Nucleus accumbens (tissue), 56 donors: ENCODE data around the gene TUFM.
"Not testable (repeated sequence)": the region's sequence is repeated elsewhere in the genome, so short reads cannot be mapped to it uniquely, and the experiment has no call there.

ENCODE experiments used
- DNase-seq, 56 donors: peaks; one replicate each; lab custom pipeline; 2025; lab: John Stamatoyannopoulos, UW

TUFM gene

DNA sequence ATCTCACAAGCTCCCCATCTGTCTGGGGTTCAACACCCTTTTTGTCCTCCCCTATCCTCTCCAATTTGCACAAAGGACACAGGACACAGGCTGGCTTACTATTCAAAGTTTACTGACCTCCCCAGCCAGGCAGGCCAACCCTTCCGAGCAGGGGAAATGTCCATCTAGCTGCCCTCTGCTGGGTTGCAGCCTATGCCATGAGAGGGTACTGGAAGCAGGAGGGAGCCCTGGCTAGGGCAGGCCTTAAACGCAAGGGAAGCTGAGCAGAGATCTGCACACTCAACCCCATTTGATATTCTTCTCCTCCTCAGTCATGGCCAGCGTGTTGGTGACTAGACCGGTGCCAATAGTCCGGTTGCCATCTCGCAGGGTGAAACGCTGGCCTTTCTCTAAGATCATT, 3.5 kb downstream of the TUFM start:
- DNase-seq, result no peak

DNA sequence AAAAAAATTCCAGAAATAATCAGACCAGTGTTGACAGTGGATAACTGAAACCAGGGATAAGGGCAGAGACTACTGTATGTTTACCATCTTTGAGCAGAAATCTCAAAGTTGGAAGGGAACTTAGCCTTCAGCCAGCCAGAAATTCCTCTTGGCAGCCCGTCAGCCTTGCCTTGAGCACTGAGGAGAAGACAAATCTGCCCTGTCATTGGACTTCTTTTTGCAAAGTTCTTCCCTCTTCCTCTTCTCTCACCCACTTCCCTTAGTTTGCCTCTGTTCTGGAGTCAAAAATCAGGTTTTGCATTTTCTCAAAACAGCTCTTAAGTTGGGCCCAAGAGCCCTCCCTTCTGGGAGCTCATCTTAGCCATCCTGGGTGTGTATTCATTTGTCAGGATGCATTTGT, 6.2 kb downstream of the TUFM start:
- DNase-seq, result no peak

DNA sequence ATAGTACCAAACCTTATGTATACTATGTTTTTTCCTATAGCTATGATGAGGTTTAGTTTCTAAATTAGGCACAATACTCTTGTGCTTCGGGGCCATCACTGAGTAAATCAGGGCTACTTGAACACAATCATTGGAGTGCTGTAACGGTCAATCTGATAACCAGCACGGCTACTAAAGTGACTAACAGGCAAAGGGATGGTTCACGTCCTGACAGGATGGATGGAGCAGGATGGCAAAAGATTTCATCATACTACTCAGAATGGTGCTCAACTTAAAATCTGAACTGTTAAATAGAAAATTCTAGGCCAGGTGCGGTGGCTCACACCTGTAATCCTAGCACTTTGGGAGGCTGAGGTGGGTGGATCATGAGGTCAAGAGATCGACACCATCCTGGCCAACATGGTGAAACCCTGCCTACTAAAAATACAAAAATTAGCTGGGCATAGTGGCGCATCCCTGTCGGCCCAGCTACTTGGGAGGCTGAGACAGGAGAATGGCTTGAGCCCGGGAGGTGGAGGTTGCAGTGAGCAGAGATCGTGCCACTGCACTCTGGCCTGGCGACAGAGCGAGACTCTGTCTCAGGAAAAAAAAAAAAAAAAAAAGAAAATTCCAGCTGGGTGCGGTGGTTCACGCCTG, 7.0 kb downstream of the TUFM start:
- no peak for DNase-seq

DNA sequence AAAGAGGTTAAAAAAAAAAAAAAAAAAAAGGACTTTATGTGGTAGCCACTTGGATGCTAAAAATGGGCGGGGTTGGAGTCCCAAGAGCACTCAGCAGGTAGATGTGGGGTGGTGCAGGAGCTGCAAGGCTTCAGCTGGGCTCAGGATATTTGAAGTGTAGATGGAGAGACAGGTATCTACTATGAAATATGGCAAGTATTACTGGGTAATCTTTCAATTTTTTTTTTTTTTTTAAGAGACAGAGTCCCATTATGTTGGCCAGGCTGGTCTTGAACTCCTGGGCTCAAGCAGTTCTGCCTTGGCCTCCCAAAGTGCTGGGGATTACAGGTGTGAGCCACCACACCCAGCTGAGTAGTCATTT, 7.6 kb downstream of the TUFM start:
- DNase-seq, result no peak

DNA sequence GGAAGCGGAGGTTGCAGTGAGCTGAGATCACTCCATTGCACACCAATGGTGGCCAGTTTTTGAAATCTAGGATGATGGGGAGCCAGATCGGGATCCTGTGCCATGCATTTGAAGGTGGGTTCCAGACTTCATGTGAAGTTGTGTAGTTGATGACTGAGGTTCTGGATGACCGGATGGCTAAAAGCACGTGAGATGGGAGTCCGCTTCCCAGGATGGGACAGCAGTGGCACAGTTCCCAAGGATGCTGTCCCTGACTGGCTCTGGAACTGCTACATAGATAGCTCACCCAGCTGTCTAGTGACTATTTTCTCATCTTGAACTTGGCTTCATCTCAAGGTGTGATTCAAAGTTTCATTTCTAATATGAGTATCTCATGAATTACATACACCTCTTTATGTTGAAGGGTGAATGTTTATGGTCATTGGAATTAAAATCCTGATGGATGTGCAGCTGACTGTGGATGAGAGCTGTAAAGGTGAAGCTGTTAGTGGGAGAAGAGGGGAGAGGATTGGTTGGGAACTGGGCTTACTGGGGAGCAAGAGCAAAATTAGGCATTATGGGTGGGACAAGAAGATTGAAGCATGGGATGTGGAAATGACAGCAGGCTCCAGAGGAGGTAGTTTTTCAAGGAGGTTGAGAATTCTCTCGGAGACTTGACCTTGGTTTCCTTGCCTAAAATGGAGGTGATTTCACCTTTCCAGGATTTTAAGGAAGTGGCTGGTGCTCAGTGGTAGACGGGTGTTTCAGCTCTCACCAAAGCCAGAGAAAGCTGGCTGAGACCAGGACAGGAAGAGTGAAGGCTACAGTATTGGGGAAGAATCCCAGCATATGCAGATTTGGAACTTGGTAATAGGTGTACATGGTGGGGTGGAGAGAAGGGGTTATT, 8.2 kb downstream of the TUFM start:
- DNase-seq, result no peak

DNA sequence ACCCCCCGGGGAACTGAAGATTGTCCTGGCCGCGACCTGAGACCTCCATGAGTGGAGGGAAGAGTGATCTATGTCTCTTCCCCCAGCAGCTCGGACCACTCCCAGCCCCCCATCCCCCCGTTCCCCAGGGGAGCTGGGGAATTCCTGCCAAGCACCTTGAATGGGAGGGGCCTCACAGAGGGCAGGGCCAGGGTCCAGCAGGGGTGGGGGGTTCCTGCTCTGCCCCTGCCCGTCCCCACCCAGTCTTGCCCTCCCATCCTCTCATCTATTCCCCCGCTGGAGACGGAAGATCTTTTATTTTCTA, 9.4 kb downstream of the TUFM start:
- DNase-seq, result no peak

DNA sequence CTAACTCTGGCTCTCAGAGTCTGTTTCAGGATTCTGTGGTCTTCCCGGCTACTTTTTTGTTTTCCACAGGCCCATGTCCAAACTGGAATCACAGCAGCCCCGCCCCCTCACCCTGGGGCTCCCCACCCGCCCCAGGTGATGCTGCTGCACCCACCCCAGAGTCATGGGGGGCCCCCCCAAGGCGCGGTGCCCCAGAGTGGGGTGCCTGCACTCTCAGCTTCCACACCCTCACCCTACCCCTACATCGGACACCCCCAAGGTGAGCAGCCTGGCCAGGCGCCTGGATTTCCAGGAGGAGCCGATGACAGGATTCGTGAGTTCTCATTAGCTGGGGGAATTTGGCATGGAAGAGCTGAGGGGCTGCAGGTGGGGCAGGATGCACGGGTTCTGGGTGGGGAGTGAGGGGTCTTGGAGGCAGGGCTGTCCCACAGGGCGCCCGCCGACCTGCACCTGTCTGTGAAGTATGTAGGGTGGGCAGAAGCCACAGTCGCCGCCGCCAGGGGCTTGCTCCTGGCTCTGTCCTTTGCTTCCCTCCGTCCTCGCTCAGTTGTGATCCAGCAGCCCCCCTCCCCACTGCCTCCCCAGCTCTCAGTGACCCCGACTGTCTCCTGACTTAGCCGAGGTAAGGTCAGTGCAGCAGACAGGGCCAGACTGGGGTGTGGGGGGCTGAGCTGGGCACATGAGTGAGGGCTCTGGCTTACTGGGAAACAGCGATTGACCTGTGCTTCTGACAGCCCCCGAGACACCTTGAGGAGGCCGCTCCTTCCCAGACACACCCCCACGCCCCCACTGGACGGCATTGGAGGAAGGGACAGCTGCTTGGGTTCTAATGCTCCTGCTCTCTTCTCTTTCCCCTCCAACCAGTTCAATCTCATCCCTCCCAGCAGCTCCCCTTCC, 10.0 kb downstream of the TUFM start:
- no peak for DNase-seq

DNA sequence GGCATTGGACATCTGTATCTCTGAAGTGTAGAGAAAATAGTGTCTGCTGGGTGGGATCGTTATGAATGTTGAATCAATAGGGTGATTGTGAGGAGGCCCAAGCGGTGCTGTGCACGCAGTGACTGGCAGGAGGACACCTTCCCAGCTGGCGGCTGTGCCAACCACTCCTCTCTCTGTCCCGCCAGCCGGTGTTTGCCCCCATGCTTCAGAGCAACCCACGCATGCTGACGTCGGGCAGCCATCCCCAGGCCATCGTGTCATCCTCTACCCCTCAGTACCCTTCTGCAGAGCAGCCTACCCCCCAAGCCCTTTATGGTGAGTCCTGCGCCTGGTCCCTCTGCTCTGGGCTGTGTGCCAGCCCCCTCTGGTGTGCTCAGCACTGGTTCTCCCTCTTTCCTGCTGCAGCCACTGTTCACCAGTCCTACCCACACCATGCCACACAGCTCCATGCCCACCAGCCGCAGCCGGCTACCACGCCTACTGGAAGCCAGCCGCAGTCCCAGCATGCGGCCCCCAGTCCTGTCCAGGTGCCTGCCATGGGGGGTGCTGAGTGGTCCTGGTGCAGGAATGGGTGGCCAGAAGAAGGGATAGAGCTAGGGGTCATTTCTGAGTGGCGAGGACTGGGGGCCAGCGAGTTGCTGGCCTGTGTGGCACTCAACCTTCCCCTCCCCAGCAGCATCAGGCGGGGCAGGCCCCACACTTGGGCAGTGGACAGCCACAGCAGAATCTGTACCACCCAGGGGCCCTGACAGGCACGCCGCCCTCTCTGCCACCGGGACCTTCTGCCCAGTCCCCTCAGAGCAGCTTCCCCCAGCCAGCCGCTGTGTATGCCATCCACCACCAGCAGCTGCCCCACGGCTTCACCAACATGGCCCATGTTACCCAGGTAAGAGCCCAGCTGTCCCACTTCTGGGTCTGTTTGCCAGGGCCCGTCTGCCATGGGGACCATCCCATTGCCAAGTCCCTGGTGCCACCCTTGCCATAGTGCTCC, 11.0 kb downstream of the TUFM start:
- no peak for DNase-seq

DNA sequence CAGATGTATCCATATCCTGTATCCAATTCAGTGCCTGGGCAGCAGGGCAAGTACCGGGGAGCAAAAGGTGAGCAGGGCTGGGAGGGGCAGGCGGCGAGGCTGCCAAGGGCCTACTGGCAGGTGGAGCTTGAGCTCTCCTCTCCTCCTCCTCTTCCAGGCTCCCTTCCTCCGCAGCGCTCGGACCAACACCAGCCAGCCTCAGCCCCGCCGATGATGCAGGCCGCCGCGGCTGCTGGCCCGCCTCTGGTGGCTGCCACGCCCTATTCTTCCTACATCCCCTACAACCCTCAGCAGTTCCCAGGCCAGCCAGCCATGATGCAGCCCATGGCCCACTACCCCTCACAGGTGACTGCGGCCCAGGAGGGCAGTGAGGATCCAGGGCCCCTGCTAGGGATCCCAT, 11.8 kb downstream of the TUFM start:
- DNase-seq, result no peak

DNA sequence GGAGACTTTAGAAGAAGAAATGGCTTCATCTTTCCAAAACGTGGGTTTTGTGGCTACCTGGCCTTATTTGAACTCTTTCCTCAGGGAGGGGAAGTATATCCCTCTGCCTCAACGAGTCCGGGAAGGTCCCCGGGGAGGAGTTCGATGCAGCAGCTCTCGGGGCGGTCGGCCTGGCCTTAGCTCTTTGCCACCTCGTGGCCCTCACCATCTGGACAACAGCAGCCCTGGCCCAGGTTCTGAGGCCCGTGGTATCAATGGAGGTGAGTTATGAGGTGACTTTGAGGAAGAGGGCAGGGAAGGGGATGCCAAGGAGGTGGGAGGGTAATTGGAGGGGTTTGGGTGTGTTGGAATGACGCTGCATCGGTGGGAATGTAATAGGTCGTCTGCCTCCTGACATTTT, 15.6 kb downstream of the TUFM start:
- DNase-seq, result no peak

DNA sequence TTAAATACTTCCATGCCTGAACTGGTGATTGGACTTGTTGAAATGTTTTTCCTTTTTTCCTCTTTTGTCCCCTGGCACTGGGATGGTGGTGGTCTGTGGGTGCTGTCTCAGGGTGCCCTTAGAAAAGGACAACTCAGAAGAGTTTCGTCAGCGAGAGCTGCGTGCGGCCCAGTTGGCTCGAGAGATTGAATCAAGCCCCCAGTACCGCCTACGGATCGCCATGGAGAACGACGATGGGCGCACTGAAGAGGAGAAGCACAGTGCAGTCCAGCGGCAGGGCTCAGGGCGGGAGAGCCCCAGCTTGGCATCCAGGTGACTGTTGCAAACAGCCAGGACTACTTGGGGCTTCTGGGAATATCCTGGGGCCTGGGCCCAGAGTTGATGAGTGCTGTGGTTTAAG, 16.4 kb downstream of the TUFM start:
- no peak for DNase-seq

DNA sequence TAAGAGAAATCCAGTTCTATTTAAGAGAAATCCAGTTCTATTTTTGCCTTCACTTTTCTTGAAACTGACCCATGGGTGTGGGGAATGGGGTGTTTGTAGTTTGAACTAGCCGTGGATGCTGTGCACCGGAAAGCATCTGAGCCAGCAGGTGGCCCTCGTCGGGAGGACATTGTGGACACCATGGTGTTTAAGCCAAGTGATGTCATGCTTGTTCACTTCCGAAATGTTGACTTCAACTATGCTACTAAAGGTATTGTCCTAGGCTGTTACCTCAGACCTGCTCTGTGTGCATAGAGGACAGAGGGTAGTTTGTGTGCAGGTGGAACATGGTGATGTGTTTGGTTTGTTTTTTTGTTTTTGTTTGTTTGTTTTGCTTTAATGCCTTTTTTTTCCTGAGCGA, 20.0 kb downstream of the TUFM start:
- DNase-seq, result no peak

DNA sequence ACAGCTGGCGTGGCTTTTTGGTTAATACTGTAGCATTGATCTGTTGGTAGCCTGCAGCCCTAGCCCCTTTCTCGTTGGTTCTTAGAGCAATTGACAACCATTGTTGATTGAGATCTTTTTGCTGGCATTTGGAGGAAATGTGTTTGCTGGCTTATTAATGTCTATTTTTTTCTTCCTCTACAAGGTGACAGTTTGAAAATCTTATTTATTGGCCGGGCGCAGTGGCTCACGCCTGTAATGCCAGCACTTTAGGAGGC, 21.5 kb downstream of the TUFM start:
- no peak for DNase-seq

DNA sequence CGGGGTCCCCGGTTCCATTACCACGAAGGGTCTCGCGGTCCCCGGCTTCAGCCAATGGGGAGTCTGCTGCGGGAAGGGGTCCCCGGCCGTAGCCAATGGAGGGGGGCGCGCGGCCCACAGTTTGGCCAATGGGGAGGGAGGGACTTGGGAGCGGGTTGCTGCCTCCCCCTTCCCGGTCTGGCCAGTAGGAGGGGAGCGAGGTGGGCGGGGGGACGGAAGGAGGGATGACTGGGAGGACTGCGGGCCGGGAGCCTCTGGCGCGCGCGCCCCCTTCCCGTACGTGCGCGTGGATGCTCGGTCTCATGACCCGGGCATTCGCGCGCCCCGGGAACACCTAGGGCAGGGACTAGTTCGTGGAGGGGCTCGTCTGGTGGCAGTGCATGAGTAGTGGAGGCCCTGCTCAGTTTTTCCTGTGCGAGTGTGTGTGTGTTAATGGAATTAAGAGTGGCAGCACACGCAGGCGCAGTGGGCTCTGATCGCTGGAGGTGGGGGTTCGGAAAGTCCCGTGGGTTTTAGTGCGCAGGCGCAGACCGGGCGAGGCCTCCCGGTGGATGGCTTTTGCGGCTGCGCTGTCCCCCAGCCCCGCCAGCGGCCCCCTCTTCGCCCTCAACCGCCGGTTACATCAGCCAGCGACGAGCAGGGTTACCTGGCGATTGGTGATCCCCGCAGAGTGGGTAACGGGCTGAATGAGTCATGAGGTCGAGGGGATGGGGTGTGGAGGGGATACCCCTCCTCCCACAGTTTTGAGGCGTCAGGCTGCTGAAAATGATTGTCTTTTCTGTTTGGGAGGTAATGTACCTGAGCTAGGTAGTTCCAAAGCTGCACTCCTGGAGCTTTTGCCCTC, 22.1 kb downstream of the TUFM start:
- DNase-seq, result peak; percentile 40 to 98 (median 93)

DNA sequence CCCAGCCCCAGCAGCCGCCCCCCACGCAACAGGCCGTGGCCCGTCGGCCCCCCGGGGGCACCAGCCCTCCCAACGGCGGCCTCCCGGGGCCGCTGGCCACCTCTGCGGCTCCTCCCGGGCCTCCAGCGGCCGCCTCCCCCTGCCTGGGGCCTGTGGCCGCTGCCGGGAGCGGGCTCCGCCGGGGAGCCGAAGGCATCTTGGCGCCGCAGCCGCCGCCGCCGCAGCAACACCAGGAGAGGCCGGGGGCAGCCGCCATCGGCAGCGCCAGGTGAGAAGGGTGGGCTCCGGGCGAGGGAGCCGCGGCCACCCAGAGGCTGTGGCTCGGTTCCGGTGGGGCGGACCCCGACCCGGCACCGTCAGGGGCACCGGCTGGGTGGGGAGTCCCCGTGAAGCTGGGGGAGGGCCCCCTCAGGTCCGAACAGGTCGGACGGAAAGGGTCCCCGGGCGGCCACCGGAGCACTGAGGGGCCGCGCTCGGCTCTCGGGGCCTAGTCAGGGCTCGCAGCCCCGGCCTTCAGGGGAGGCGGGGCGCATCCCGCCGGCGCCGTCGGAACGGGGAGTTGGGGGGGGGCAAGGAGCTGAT, 22.8 kb downstream of the TUFM start:
- DNase-seq, result peak in 4 of 56 donors; percentile 21 to 45 (median 35)

DNA sequence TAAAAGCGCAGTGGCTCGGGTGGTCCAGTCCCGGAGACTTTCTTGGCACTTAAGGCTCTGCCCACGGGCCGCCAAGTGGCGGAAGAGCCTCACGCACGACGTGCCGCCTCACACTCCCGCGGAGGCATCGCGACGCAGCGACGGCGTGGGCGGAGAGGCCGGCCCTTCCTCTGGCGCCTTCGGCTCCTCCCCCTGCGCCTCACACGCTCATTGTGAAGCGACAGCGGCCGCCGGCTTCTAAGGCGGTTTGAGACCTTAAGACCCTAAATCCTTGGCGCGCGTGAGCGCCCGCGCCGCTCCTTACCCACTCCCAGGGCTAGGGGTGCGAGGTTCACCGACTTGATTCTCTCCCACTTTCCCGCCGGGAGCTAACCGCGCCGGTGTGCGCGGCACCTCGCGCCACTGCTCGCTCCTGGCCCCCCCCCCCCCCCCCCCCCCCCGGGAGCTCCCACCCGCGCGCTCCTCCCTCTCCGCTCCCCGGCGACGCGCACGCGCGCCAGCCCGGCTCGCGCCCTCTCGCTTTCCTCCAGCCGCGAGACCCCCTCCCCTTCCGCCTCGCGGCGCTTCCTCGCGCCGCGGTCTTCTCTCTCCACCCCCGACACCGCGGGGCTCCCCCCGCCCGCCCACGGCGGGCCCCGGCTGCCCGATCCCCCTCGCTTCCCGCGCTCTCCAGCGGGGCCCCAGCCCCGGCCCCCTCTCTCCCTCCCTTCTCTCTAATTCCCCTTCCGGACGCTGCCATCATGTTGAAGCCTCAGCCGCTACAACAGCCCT, 23.4 kb downstream of the TUFM start, which contains the start of gene ATXN2L:
Gene ATXN2L, plus strand, starts transcription at position 480 of the 771 bp plus-strand sequence. Its CDS starts 261 bp downstream, at position 741.
- peak; percentile 36 to 97 (median 88) for DNase-seq

DNA sequence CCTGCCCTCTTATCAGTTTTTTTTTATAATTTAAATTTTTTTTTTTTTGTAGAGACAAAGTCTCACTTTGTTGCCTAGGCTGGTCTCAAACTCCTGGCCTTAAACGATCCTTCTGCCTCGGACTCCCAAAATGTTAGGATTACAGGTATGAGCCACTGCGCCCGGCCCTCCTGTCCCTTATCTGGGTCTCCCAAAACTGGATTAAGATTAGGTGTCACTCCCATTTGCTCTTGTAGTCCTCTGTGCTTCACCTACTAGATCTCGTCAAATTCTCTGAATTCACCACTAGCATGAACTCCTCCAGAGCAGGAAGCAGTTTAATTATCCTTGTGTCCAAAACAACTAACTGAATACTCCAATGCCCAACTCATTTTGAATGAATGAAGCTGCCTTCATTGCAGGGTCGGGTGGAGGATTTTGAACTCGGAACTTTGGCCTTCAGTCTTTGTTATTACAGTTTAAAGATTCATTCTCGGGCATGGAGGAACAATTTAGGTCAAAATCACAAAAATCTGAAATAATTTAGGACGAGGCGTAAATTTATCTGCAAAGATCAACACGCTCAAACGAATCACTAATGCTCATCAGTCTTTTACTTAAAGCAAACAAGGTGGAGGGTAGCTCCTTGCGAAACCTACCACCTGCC, 24.2 kb downstream of the TUFM start:
- DNase-seq, result no peak

DNA sequence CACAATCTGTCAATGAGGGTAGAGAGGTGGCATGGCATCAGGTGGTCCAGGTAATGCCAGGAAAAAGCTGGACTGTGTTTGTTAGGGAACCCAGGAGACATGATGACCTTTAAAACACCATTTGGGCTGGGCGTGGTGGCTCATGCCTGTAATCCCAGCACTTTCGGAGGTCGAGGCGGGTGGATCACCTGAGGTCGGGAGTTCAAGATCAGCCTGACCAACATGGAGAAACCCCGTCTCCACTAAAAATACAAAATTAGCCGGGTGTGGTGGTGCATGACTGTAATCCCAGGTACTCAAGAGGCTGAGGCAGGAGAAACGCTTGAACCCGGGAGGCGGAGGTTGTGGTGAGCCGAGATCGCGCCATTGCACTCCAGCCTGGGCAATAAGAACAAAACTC, 25.6 kb downstream of the TUFM start:
- DNase-seq, result not testable (repeated sequence)
